Measurements from ENCODE around the gene MFSD6. TPM values are rescaled to one million over a fixed set of nuclear protein-coding genes. Genes with fewer than 3 reads are reported as not detected.

MFSD6 gene
- total RNA-seq, 2 experiments from 2014 or later, result 21.0 to 21.6 TPM

DNA sequence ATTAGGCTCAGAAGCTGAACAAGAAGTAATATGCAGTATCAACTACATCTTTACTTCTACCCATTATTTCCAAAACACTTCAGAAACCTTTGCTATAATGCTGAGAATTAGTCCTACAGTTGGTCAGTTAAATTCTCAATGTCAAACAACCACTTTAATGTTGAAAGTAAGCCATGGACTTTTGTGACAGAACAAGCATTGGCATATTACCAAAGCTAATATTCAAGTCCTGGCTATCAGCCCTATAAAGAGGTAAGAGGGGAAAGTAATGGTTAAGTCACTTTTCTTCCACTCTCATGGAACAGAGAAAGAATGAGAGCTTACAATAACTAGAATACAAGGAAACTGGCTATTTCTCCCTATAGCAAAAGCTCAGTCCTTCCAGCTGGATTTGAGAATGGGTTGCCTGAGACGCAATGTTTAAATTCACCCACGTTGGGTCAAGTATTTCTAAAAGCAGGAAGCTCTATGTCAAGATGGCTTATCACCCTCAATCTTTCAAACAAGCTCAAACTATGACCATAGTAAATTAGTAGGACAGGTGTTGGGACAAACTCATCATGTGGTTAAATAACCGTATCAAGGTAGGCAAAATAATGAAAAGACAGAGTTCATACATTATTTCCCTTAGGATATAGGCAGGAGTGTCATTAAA is 31.4 kb upstream of the MFSD6 start:
- CTCF ChIA-PET, result interaction anchor here (1.0 to 1.1 kb wide), 2 partner anchors 33 to 100 kb away, joined by 3 to 4 read pairs; no protein-coding TSS in a partner anchor
- intact Hi-C loops (cut with micrococcal nuclease), result no loop called here

DNA sequence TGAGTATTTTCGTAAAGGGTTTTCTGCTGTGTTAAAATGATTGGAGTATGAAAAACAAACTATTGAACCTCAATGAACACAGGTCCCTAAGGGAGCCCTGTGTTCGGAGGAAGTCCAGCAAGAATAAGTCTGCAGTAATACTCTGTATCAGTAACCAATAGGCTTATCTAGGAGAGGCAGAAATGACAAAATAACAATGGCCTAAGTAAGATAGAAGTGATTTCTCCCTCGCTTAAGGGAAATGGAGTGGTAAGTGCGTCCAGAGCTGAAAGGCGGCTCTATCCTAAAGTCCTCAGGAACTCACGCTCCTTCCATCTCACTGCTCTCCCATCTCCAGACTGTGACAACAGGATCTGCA is 29.3 kb upstream of the MFSD6 start:
- Mint-ChIP-seq H3K4me1 (ENCODE audit: low read depth) (peaks cover 2% of the 10 kb centered on the region), H3K4me3 (no peak overlapping the region), H3K36me3 (ENCODE audit: low read depth) (no peaks in the 10 kb centered on the region), H3K27me3 (ENCODE audit: low read depth) (no peaks in the 10 kb centered on the region), H3K9me3 (no peaks in the 10 kb centered on the region), H3K27ac (no peak overlapping the region)
- intact Hi-C loops (cut with micrococcal nuclease), result no loop called here
- DNase-seq, result no peak
- CTCF ChIA-PET, result no interaction called here

More for the DNA sequence above, 31.4 kb upstream of the MFSD6 start:
- Mint-ChIP-seq H3K4me1 (ENCODE audit: low read depth) (no peaks in the 10 kb centered on the region), H3K36me3 (ENCODE audit: low read depth) (no peaks in the 10 kb centered on the region), H3K27ac (no peak overlapping the region), H3K9me3 (no peaks in the 10 kb centered on the region), H3K4me3 (no peak overlapping the region), H3K27me3 (ENCODE audit: low read depth) (no peaks in the 10 kb centered on the region)
- DNase-seq, result no peak

DNA sequence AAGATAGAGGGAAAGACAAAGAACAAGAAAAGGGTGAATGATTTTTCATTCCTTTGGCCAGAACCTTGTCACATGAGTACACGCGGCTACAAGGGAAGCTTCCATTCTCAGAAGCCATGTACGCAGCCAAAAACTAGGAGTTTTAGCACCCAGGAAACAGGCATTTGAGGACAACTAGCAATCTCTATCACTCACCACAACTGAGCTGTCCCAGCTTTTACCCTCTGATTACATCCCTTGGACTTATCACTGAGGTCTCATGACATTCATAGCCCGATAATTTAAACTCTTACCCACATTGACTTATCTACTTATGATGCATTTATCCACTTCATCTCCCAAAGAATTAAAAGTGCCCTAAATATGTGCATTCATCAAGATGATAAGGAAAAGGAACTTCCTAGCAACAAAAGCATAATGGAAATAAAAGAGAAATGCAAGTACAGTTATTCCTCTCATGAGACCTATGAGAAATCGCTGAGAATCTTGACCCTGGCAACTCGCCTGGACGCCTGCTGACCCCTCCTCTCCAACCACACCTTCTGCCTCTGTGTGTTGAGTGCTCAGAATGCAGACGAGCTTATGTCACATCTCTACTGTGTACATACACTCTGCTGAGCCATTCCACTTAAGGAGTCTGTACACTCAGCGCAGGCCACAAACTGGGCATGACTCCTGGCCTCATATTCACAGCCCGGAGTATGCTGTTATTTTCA is 28.7 kb upstream of the MFSD6 start:
- DNase-seq, result no peak
- H3K27ac Mint-ChIP-seq, result no peak overlapping the region
- no peaks in the 10 kb centered on the region for H3K36me3 Mint-ChIP-seq (ENCODE audit: low read depth)
- CTCF ChIA-PET, result no interaction called here
- no peak overlapping the region for H3K4me3 Mint-ChIP-seq
- peaks cover 2% of the 10 kb centered on the region for H3K4me1 Mint-ChIP-seq (ENCODE audit: low read depth)
- intact Hi-C loops (cut with micrococcal nuclease), result no loop called here
- H3K9me3 Mint-ChIP-seq, result no peaks in the 10 kb centered on the region
- H3K27me3 Mint-ChIP-seq (ENCODE audit: low read depth), result no peaks in the 10 kb centered on the region

DNA sequence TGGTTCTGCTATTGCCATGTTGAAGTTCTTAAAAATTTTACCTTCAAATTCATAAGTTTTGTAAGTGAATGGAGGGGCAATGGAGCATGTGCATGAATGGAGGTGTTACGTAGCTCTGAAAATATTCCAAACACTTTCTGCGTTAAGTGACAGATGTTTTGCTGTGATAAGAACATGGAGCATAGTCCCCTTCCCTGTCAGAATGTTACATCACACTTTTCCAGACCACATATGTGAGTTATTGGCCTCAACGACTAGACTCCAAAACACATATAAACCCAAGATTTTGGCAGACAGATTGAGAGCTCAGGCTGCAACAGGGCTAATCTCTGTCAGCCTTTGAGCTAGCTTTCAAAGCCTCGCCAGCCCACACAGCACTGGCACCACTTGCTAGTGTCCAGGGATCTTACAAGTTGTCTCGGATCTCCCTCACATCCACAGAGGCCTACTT is 27.2 kb upstream of the MFSD6 start:
- H3K36me3 Mint-ChIP-seq (ENCODE audit: low read depth), result no peaks in the 10 kb centered on the region
- DNase-seq, result no peak
- no peak overlapping the region for H3K4me3 Mint-ChIP-seq
- H3K4me1 Mint-ChIP-seq (ENCODE audit: low read depth), result peaks cover 2% of the 10 kb centered on the region
- no peak overlapping the region for H3K27ac Mint-ChIP-seq
- intact Hi-C loops (cut with micrococcal nuclease), result loop anchor here (5.0 kb wide), 1 partner anchor 256 kb away; no protein-coding TSS in a partner anchor
- CTCF ChIA-PET, result interaction anchor here (1.2 kb wide), 1 partner anchor 425 kb away, joined by 4 read pairs; no protein-coding TSS in a partner anchor
- no peaks in the 10 kb centered on the region for H3K27me3 Mint-ChIP-seq (ENCODE audit: low read depth)
- no peaks in the 10 kb centered on the region for H3K9me3 Mint-ChIP-seq

DNA sequence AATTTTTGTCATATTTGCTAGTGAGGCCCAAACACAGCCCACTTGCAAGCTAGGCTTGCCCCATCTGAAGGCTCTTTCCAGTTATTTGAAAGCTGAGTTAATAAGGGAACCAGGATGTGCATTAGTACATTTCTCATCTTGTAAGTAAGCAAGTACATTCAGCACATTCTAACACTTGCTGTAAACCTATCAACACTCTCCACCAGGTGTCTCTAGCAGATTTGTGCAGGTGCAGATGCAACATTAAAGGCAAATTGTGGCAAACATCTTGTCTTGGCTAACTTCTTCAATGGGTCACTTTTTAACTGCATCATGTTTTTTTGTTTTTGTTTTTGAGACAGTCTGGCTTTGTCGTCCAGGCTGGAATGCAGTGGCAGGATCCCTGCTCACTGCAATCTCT is 25.3 kb upstream of the MFSD6 start:
- Mint-ChIP-seq H3K27ac (no peak overlapping the region), H3K4me3 (no peak overlapping the region), H3K27me3 (ENCODE audit: low read depth) (no peaks in the 10 kb centered on the region), H3K4me1 (ENCODE audit: low read depth) (peaks cover 2% of the 10 kb centered on the region), H3K36me3 (ENCODE audit: low read depth) (no peaks in the 10 kb centered on the region), H3K9me3 (no peaks in the 10 kb centered on the region)
- CTCF ChIA-PET, result interaction anchor here (0.6 to 1.9 kb wide), 8 partner anchors 24 to 427 kb away, joined by 3 to 5 read pairs (median 3); no protein-coding TSS in a partner anchor
- intact Hi-C loops (cut with micrococcal nuclease), result loop anchor here (1.0 to 5.0 kb wide), 7 partner anchors 22 to 421 kb away; no protein-coding TSS in a partner anchor
- peak; percentile 49 for DNase-seq

DNA sequence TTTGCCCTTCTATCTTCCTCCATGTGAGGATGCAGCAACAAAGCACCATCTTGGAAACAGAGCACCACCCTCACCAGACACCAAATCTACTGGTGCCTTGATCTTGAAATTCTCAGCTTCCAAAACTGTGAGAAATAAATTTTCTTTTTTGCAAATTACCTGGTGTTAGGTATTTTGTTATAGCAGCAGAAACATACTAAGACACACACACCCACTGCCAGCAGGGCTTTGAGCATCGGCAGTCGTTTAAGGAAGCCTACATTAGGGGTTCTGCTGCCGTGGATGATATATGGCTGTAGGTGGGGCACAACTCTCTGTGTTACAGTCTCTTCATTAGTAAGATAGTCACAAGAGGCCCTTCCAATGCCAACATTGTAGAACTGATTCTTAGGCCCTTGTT is 20.7 kb upstream of the MFSD6 start:
- DNase-seq, result no peak
- CTCF ChIA-PET, result interaction anchor here (0.7 kb wide), 1 partner anchor 293 kb away, joined by 6 read pairs; no protein-coding TSS in a partner anchor
- no peaks in the 10 kb centered on the region for H3K27me3 Mint-ChIP-seq (ENCODE audit: low read depth)
- H3K4me1 Mint-ChIP-seq (ENCODE audit: low read depth), result peaks cover 2% of the 10 kb centered on the region
- intact Hi-C loops (cut with micrococcal nuclease), result no loop called here
- H3K36me3 Mint-ChIP-seq (ENCODE audit: low read depth), result no peaks in the 10 kb centered on the region
- H3K9me3 Mint-ChIP-seq, result no peaks in the 10 kb centered on the region
- no peak overlapping the region for H3K4me3 Mint-ChIP-seq
- H3K27ac Mint-ChIP-seq, result no peak overlapping the region

DNA sequence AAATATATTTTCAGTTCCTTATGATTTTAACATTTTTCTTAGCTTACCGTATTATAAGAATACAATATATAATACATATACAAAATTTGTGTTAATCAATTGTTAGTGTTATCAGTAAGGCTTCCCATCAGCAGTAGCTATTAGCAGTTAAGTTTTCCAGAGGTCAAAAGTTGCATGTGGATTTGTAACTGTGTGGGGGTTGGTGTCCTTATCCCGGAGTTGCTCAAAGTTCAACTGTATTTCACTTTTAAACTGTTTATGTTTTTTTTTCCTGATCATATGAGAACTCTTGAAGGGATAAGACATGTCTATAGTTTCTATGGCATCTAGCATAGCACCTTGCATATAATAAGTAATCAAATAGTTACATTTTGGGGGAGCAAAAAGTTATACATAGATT is 11.9 kb upstream of the MFSD6 start:
- CTCF ChIA-PET, result no interaction called here
- Mint-ChIP-seq H3K27me3 (ENCODE audit: low read depth) (no peaks in the 10 kb centered on the region), H3K36me3 (ENCODE audit: low read depth) (no peaks in the 10 kb centered on the region), H3K4me1 (ENCODE audit: low read depth) (no peaks in the 10 kb centered on the region), H3K4me3 (no peak overlapping the region), H3K9me3 (no peaks in the 10 kb centered on the region), H3K27ac (no peak overlapping the region)
- intact Hi-C loops (cut with micrococcal nuclease), result no loop called here
- DNase-seq, result no peak

DNA sequence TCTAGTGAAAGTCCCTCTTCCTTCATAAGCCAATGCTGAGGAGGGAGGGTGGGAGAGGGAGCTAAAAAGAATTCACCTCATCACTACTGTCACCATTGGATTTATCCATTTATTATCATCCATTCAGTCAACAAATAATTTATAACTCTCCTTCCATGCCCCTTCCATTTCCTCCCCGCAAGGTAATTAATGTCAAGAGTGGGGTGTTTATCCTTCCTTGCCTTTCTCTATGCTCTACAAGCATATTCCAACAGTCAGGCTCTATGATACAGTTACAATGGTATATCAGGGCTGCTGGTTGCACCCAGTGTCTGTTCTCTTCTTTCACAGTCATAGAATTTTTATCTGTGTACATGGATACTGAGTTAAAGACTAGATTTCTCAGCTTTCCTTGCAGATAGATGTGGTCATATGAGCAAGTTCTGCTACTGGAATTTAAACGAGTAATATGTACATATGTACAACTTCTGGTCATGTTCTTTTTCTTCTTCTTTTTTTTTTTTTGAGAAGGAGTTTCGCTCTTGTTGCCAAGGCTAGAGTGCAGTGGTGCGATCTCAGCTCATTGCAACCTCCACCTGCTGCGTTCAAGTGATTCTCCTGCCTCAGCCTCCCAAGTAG is 5.1 kb upstream of the MFSD6 start:
- Mint-ChIP-seq H3K36me3 (ENCODE audit: low read depth) (no peaks in the 10 kb centered on the region), H3K27ac (no peak overlapping the region), H3K9me3 (peaks cover 2% of the 10 kb centered on the region), H3K4me1 (ENCODE audit: low read depth) (peaks cover 9% of the 10 kb centered on the region), H3K4me3 (no peak overlapping the region), H3K27me3 (ENCODE audit: low read depth) (no peaks in the 10 kb centered on the region)
- CTCF ChIA-PET, result interaction anchor here (0.6 kb wide), 1 partner anchor 89 kb away, joined by 4 read pairs; no protein-coding TSS in a partner anchor
- intact Hi-C loops (cut with micrococcal nuclease), result loop anchor here (10.0 kb wide), 1 partner anchor 752 kb away; the partner anchor contains the start of gene STAT4
- no peak for DNase-seq

DNA sequence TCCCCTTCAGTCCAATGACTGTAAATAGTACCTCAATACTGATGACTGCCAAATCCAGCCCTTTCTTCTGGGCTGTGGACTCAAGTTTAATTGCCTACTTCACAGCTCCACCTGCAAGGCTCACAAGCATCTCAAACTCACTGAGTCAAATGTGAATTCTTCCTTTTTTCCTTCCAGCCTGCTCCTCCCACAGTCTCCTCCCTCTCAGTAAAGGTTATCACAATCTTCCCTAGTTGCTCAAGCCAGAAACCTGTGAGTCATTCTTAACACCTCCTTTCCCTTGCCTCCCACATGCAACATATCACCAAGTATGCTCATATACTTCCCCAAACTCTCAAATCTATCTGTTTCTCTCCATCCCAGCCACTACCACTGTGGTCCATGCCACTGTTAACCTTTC is 3.7 kb upstream of the MFSD6 start:
- Mint-ChIP-seq H3K27me3 (ENCODE audit: low read depth) (no peaks in the 10 kb centered on the region), H3K4me3 (no peak overlapping the region), H3K27ac (no peak overlapping the region), H3K36me3 (ENCODE audit: low read depth) (no peaks in the 10 kb centered on the region), H3K9me3 (peaks cover 2% of the 10 kb centered on the region), H3K4me1 (ENCODE audit: low read depth) (peaks cover 10% of the 10 kb centered on the region)
- intact Hi-C loops (cut with micrococcal nuclease), result loop anchor here (1.0 to 10.0 kb wide), 7 partner anchors 22 to 750 kb away; partner anchors contain the start of genes HIBCH and STAT4
- peak; percentile 56 for DNase-seq
- CTCF ChIA-PET, result no interaction called here

DNA sequence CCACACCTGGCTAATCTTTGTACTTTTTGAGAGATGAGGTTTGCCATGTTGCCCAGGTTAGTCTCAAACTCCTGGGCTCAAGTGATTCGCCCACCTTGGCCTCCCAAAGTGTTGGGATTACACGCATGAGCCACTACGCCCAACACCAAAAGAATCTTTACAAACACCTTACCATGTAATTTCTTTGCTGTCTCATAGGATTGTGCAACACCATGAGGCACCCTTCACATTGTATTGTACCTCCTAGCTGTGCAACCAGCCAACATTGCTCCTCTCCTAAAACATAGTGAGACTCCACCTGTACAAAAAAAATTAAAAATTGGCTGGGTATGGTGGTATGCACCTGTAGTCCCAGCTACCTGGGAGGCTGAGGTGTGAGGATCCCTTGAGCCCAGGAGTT is 3.1 kb upstream of the MFSD6 start:
- no peak for DNase-seq
- Mint-ChIP-seq H3K27ac (no peak overlapping the region), H3K36me3 (ENCODE audit: low read depth) (no peaks in the 10 kb centered on the region), H3K4me1 (ENCODE audit: low read depth) (peaks cover 16% of the 10 kb centered on the region), H3K9me3 (peaks cover 2% of the 10 kb centered on the region), H3K4me3 (no peak overlapping the region), H3K27me3 (ENCODE audit: low read depth) (no peaks in the 10 kb centered on the region)
- CTCF ChIA-PET, result no interaction called here
- intact Hi-C loops (cut with micrococcal nuclease), result loop anchor here (2.0 to 10.0 kb wide), 5 partner anchors 22 to 750 kb away; partner anchors contain the start of genes GLS and STAT4

DNA sequence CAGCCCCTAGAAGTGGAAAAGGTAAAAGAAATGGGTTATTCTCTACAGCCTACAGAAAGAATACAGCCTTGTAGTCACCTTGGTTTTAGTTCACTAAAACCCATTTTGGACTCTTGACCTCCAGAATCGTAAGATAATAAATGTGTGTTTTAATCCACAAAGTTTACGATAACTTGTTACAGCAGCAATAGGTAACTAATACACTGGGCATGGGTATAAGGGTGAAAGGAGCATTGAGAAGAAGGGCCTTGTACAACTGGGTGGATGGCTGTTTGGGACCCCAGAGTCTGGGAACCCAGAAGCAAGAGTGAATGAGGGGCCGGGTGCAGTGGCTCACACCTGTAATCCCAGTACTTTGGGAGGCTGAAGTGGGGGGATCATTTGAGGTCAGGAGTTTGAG is 2.2 kb upstream of the MFSD6 start:
- Mint-ChIP-seq H3K36me3 (ENCODE audit: low read depth) (no peaks in the 10 kb centered on the region), H3K27me3 (ENCODE audit: low read depth) (no peaks in the 10 kb centered on the region), H3K4me1 (ENCODE audit: low read depth) (peaks cover 23% of the 10 kb centered on the region), H3K27ac (no peak overlapping the region), H3K4me3 (no peak overlapping the region), H3K9me3 (peaks cover 2% of the 10 kb centered on the region)
- DNase-seq, result no peak
- CTCF ChIA-PET, result interaction anchor here (0.7 kb wide), 1 partner anchor 23 kb away, joined by 4 read pairs; no protein-coding TSS in a partner anchor
- intact Hi-C loops (cut with micrococcal nuclease), result loop anchor here (2.0 to 10.0 kb wide), 6 partner anchors 23 to 749 kb away; partner anchors contain the start of genes GLS and STAT4

DNA sequence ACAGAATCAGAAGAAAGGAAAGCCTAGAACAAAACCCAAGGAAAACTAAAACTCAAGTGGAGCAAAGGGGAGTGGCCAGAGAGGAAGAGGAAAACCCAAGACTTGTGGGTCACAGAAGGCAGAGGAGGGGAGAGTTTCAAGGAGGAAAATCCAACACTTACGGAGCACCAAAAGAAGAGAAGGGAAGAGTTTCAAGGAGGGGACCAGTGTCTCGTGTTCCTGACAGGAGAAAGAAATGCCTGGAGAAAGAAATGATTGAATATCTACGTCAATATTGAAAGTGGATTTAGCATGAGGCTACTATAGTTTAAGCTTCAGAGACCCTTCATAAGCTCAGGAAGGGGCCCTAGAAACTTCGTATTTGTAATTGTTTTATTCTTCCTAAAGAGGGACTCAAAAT is 1.4 kb upstream of the MFSD6 start:
- H3K27me3 Mint-ChIP-seq (ENCODE audit: low read depth), result no peaks in the 10 kb centered on the region
- peaks cover 31% of the 10 kb centered on the region for H3K4me1 Mint-ChIP-seq (ENCODE audit: low read depth)
- no peak for DNase-seq
- no peak overlapping the region for H3K4me3 Mint-ChIP-seq
- intact Hi-C loops (cut with micrococcal nuclease), result loop anchor here (1.0 to 10.0 kb wide), 6 partner anchors 8 to 748 kb away; partner anchors contain the start of genes GLS, NAB1, NEMP2 and STAT4
- no peaks in the 10 kb centered on the region for H3K36me3 Mint-ChIP-seq (ENCODE audit: low read depth)
- peaks cover 2% of the 10 kb centered on the region for H3K9me3 Mint-ChIP-seq
- CTCF ChIA-PET, result interaction anchor here (0.6 to 0.7 kb wide), 2 partner anchors 24 to 748 kb away, joined by 3 to 4 read pairs; no protein-coding TSS in a partner anchor
- no peak overlapping the region for H3K27ac Mint-ChIP-seq

All from activated naive CD4-positive, alpha-beta T cell treated with anti-CD3 and anti-CD28 coated beads for 36 hours (primary cell).